Testis (tissue), 2 donors: ENCODE data around the gene RPS8.
"Not testable (repeated sequence)": the region's sequence is repeated elsewhere in the genome, so short reads cannot be mapped to it uniquely, and the experiment has no call there.

ENCODE experiments used
- CTCF ChIP-seq, 3 experiments: fragments of 450-650 bp in 2 of 3; fragments of 200-600 bp in 1 of 3; sonication (generic) in 1 of 3; IDR thresholded peaks; one replicate each; pipeline ENCODE4 v1.5.1; 2016 to 2019; ENCODE audit warnings: antibody characterized with exemption in 3 of 3, mild to moderate bottlenecking in 2 of 3, moderate library complexity in 1 of 3
- POLR2A ChIP-seq: fragments of 450-650 bp; IDR thresholded peaks from one replicate; pipeline ENCODE4 v1.6.1; 2017; ENCODE audit warnings: antibody characterized with exemption, mild to moderate bottlenecking, moderate library complexity

- not testable (repeated sequence) for TF ChIP-seq POLR2A; CTCF (IDR thresholded peaks at IDR 0.05)
Measured at GRCh38 chr1:44815926-44816325, 40.6 kb downstream of the RPS8 start.
